ENCODE measurements around the gene KDM7A.
"Not testable (repeated sequence)": the region's sequence is repeated elsewhere in the genome, so short reads cannot be mapped to it uniquely, and the experiment has no call there.

Gene KDM7A

GRCh38 chr7:140202942-140203341 lies 26.2 kb upstream of the KDM7A start:
- DNase-seq (ENCODE audit: low read depth, low spot score): not testable (repeated sequence)

GRCh38 chr7:140201393-140201792 lies 24.6 kb upstream of the KDM7A start:
- no peak for DNase-seq (ENCODE audit: low read depth, low spot score)

DNA sequence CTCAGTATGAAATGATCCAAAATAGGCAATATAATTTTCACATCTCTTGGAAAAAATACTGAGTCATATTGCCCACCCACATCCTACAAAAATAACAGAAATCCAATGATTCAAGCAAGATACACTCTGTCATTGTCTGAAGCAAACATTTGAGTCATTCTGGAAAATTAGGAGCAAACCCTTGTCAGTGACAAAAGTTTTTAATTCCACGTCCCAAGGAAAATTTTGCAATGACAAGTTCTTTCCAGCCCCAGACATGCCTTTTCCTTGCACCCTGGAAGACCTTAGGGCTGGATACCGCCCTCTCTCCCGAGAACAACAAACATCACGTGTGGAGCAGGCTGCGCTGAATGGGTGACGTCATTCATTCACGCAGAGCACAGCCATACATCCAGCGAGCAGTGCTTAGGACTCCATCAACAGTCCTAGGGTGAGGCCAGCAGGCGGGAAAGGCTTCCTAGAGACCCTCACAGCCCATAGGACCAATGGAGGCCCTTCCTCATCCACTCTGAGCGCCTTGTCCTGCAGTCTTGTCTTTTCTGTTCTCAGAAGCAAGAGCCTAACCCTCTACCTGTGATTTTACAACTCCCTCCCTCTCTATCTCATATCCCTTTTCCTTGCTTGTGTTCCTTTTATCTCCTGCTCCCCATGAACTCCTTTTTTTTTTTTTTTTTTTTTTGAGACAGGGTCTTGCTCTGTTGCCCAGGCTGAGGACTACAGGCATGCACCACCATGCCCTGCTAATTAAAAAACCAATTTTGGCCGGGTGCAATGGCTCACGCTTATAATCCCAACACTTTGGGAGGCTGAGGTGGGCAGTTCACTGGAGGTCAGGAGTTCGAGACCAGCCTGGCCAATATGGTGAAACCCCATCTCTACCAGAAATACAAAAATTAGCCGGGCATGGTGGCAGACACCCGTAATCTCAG lies 23.5 kb upstream of the KDM7A start:
- no peak for DNase-seq (ENCODE audit: low read depth, low spot score)

DNA sequence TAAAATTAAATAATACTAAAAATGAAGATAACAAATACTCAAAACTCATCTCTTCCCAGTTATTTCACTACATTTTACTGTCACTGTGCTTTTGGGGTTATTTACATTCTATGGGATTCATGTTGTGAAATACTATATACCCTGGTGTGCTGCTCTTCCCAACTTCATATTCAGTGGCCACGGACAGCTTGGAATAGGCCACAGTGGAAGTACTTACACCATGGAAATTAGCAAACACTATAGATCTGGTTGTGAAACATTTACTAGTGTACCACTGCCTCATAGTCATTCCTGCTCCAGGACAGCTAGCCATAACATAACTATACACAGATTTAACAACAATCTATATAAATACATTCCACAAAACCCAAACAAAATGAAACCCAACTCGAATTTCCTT lies 21.2 kb upstream of the KDM7A start:
- DNase-seq (ENCODE audit: low read depth, low spot score): no peak

GRCh38 chr7:140197218-140197890 lies 20.6 kb upstream of the KDM7A start:
- no peak for DNase-seq (ENCODE audit: low read depth, low spot score)

GRCh38 chr7:140196361-140197217 lies 19.8 kb upstream of the KDM7A start:
- no peak for DNase-seq (ENCODE audit: low read depth, low spot score)

DNA sequence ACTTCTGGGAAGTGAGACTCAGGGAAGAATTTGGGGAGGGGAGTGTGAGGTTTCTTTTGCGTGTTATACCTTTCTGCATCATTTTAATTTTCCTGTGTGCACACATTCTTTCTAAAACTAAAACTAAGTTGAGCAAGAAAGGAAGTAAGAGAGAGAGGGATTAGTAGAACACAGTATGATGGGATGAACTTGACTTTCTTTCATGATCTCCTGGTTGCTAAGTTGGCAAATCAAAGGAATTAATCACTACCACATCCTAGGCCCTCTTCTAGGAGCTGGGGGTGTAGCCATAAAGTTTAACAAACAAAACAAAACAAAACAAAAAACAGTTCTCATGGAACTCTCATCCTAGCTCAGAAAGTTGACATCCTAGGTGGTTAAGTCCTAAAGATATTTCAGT lies 19.1 kb upstream of the KDM7A start:
- no peak for DNase-seq (ENCODE audit: low read depth, low spot score)

DNA sequence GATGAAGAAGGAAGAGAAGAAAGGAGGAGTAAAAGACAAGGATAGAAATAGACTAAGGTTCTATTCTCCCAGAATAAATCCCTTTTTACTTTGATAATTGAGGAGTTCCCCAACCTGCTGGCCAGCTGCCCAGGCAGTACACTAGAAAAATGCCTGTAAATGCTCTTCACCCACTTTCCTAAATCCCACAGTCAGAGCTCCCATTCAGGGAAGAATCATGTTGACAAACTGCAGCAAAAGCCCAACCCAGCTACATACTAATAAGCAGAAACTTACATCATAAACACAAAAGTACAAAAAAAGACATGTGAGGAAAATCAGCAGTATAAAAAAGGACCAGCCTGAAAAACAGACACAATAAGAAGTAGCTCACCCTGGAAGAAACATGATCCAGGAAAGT lies 15.8 kb upstream of the KDM7A start:
- no peak for DNase-seq (ENCODE audit: low read depth, low spot score)

GRCh38 chr7:140192176-140192575 lies 15.4 kb upstream of the KDM7A start:
- no peak for DNase-seq (ENCODE audit: low read depth, low spot score)

DNA sequence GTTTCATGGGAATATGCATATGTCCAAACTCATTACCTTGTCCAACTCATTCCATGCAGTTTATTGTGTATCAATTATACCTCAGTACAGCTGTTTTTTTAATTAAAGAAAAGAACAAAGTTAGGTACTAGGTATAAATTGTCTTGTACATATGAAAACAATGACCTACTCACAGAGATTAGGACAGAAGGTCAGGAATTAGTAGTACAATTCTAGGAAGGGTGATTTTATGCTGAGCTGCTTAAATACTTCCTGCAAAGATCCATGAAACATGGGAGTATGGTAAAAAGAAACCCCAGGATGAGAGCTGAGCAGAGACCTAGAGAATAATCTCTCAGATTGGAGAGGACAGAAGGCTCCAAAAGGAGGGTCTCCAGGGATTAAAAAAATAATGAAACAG lies 13.8 kb upstream of the KDM7A start:
- no peak for DNase-seq (ENCODE audit: low read depth, low spot score)

DNA sequence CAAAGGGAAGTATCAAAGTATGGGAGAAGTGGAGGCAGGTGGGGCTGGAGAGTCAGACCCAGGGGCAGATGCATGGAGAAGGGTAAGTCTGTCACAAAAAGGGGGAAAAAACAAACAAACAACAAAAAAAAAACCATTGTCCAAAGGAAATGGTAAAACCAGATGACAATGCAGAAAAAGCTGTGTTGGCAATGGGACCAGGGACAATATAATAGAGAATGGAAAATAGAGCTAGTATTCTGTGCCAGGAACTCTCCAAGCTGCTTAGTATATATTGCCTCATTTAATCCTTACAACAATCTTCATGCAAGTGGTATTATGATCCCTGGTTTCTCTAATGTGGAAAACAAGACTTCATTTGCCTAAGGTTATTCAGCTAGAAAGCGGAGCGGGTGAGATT lies 13.1 kb upstream of the KDM7A start:
- DNase-seq (ENCODE audit: low read depth, low spot score): no peak

DNA sequence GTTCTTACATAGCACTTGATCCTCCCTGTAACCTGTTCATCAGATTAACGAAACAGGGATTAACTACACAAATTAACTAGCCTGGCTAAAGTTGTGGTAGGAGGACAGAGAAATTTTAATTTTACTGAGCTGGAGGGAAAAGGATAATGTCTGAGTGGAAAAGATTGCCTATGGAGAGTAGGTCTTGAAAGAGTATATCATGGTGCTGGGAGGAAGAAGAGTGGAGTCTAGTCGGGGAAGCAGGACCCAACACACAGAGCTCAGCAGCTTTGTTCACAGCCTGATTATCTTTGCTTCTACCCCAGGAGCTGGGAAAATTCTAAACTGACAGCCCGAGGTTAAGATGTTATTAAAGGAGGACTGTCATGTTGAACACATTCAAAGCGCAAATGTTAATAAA lies 6.1 kb upstream of the KDM7A start:
- no peak for DNase-seq (ENCODE audit: low read depth, low spot score)

DNA sequence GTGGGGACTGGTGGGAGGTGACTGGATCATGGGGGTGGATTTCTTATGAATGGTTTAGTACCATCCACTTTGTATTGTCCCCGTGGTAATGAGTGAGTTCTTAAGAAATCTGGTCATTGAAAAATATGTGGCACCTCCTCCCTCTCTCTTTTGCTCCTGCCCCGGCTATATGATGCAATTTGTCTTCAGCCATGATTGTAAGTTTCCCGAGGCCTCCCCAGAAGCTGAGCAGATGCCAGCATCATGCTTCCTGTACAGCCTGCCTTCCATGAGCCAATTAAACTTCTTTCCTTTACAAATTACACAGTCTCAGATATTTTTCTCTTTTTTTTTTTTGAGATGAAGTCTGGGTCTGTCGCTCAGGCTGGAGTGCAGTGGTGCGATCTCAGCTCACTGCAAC lies 2.6 kb upstream of the KDM7A start:
- no peak for DNase-seq (ENCODE audit: low read depth, low spot score)

GRCh38 chr7:140176122-140176701 lies 571 bp downstream of the KDM7A start:
- DNase-seq (ENCODE audit: low read depth, low spot score): no peak

DNA sequence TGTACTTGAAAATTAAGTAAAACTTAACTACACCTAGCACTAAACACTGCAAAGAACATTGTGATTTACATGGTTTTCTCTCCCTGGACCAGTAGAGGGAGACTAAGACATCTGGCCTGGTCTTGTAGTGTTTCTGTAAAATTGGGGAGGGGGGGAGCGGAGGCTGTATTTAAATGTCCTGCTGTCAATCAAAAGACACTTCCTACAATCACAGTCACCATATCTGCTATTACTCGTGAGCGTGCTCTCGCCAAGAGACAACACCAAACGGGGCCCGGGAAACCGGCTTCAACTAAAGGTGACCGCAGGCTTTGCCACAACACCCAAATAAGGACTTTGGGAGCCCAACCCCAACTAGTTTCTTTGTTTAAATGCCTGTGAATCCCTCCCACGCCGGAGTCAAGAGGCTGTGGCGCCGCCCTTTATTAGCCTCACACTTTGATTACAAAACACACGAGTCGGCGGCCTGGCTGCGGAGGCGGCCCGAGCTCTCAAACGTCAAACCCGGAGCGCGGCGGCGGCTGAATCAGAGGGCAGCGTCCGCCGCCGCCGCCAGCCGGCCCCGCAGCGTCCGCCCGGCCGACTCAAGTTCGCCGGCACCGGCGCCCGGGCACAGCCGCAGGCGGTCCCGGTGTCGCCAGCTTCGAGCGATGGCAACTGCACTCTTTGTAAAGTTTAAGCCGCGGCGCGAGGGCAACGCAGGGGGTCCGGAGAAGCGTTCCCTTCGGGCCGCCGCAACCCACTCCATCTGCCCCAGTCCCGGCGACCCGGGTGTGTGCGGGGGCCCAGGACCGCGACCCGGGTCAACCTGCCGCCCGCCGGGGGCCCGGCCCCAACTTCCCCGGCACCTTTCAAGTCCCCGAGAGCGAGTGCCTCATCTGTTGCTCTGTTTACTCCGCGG lies 1.3 kb downstream of the KDM7A start:
- DNase-seq (ENCODE audit: low read depth, low spot score): peak; percentile 66

GRCh38 chr7:140174217-140174616 lies 2.6 kb downstream of the KDM7A start:
- DNase-seq (ENCODE audit: low read depth, low spot score): no peak

DNA sequence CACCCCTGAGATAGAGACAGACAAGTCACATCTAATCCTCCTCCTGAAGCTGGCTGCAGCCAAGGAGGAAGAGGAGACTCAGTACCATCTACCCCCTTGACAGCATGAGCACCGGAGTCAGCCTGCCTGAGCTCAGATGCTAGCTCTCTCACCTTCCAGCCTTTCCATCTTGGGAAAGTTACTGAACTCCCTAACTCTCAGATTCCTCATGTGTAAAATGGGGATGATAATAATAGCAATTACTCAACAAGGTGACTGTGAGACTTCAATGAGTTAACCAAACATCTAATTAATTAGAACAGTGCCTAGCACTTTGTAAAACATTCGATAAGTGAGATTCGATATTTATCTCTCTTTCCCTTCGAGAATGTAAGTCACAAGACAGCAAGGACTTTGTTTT lies 6.4 kb downstream of the KDM7A start:
- DNase-seq (ENCODE audit: low read depth, low spot score): no peak

DNA sequence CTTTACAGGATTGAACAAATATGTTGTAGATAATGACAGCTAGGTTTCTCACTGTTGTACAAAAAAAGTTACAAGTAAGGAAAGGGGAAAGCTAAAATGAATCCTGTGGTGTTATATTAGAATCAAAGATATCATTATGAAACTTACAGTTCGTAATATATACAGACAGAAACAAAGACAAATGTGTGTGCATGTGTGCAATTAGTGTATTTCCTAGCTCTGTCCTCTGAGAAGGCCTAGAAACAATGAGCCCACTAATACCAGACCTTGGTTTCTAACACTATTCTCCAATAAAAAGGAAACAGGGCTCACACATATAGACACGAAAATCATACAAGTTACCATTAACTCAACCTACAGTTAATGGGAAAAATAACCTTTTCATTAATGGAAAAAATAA lies 8.0 kb downstream of the KDM7A start:
- no peak for DNase-seq (ENCODE audit: low read depth, low spot score)

GRCh38 chr7:140165422-140165821 lies 11.4 kb downstream of the KDM7A start:
- no peak for DNase-seq (ENCODE audit: low read depth, low spot score)

DNA sequence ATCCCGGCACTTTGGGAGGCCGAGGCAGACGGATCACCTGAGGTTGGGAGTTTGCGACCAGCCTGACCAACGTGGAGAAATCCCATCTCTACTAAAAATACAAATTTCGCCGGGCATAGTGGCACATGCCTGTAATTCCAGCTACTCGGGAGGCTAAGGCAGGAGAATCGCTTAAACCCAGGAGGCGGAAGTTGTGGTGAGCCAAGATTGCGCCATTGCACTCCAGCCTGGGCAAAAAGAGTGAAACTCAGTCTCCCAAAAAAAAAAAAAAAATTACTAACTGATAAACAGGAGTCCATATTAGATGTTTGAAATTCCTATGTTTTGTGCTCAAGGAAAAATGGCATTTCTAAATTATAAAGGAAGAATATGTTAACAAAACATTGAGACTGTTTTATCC lies 14.7 kb downstream of the KDM7A start:
- not testable (repeated sequence) for DNase-seq (ENCODE audit: low read depth, low spot score)

- DNase-seq (ENCODE audit: low read depth, low spot score): no peak
These were observed 15.7 kb downstream of the KDM7A start for GRCh38 chr7:140161047-140161446.

All from brain pericyte (primary cell).